NCI-H1105 treated with DMSO at 0.1 percent for 48 hours (cell line): ENCODE data around the gene CEL.

ENCODE experiments used
- DNase-seq: peaks from one replicate; lab custom pipeline; 2025; lab: John Stamatoyannopoulos, UW

The CEL gene

DNA sequence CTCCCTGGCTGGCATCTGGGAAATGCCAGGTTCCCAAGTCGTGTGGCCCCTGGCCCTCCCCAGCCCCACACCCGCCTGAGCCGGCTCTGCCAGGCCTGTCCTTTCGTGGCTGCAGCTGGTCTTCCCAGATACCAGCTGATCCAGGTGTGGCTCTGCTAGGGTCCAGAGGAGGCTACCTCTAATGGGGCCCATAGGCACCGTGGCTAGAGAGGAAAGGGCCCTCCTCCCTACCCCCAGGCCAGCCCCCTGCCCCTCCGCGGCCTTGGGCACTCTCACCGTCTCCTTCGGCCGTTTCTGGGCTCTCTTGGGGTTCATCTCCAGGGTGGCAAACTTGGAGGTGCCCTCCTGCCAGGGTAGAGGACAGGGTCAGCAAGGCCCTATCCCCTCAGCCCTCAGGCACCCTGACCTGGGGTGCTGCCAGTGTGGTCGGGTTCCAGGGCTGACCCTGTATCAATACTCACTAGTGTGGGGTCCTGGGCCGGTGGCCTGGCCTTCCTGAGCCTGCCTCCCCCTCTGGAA, 42.3 kb downstream of the CEL start:
- no peak for DNase-seq

DNA sequence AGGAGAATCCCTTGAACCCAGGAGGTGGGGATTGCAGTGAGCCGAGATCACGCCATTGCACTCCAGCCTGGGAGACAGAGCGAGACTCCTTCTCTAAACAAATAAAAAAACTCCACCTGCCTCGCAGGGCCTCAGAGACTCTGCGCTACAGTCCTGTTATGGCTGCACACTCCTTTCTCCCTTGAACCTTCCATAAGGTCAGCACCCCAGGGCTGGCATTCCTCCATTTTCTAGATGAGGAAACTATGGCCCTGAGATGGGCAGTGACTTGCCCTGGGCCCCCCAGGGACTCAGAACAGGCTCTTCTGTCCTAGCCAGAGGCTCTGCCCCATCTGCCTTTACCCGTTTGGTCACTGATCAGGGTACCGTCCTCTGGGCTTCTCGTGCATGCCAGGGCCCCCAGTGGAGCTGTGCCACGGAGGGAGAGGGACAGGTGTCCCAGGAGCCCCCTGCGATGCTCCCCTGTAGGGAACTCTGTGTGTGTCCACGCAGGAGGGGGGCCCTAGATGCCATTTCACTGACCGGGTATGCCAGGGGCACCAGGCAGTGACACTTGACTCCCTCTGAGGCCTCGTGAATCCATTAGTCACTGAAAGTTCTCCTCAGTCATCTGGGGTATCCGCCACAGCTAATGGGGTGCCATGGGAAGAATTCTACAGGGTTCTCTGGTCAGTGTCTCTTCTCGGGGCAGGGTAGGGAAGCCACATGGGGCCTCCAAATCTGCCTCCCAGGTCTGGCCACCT, 43.1 kb downstream of the CEL start:
- DNase-seq = no peak

DNA sequence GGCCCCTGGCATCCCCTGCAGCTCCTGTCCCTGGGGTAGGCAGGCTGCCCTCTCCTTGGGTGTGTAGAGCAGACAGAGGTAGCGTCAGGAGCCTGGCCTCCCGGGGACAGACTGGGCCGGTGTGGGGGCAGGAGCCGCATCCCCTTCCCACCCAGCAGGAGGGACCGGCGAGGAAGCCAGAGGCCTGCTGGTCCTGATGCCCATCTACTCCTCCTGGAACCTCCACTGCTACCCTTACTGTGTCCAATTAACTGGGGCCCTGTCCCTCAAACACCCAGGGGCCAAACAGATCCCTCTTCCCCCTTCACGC, 43.6 kb downstream of the CEL start:
- DNase-seq = no peak

DNA sequence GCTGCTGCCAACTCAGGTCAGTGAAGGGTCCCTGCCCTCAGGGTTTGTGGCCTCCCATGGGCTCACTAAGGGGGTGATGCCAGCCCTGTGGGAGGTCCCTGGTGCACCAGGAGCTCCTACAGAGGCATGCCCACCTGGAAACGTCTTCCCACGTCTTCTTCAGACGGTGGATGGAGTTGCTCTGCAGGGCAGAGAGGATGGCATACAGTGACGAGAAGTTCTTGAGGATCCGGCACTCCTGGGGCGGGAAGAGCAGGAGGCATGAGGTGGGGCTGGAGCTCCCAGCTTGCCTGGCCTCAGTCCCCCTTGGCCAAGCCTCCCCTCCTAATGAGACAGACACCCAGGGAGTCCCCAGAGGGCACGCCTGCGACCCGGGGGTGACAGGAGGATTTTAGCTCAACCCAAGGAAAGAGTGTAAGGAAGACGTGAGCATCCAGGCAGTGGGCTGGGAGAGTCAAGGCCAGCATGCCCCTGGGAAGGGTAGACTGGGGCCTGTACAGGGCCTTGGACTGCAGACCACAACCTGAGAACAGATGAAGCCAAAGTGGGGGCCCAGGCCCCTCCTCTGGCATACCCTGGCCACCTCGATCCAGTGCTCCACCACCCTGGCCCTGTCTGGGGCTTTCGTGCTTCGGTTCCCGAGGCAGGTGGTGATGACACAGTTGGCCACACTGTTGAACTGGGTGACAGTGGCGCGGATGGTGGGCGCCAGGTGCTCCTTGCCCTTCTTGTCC, 44.9 kb downstream of the CEL start:
- DNase-seq = no peak

DNA sequence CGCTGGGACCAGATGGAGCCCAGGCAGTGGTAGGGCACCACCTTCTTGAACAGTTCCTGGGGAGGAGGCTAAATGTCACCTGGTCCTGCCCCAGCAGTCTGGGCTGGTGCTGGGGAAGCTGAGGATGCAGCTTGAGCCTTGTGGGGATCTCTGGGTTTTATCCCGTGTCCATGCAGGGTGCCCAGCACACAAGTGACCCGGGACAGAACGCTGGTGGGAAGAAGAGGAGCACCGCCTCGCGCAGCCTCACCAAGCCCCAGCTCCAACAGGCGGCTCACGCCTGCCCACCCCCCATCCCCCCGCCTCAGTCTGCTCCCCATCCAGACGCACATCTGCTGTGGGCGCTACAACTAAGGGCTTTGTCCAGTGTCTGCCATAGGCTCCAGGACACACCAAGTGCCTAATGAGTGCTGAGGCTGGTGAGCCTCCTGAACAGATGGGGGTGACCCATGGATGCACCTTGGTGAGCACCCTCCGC, 45.5 kb downstream of the CEL start:
- no peak for DNase-seq

DNA sequence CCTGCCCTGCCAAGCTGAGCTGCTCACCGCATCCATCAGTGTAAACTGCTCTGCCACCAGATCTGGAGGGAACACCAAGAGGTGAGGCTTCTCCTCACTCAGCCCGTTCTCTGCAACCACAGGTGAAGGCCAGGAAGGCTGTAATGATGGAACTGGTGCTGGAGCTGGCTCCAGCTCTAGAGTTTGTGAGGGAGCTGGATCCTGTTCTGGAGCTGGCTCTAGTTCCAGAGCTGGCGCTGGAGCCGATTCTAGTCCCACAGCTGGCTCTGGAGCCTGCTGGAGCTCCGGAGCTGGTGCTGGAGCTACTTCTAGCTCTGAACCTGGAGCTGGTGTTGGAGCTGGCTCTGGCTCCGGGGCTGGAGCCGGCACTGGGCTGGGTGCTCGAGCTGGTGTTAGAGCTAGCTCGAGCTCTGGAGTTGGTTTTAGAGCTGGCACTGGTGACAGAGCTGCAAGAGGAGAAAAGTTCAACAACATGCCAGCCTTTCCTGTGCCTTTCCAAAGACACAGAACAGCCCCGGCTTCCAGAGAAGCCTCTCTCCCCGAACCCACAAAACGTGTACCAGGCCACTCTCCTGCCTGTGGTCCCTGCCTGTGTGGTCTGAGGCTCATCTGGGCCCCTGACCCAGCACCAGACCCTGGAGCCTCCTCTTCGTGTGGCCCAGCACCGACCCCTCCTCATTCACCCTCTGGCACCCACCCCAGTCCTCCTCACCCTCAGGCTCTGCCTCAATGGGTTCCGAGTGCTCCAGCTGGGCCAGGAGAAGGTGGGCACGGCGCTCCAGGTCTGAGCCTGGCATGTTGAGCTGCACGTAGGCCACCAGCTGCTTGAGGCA, 46.4 kb downstream of the CEL start:
- no peak for DNase-seq

DNA sequence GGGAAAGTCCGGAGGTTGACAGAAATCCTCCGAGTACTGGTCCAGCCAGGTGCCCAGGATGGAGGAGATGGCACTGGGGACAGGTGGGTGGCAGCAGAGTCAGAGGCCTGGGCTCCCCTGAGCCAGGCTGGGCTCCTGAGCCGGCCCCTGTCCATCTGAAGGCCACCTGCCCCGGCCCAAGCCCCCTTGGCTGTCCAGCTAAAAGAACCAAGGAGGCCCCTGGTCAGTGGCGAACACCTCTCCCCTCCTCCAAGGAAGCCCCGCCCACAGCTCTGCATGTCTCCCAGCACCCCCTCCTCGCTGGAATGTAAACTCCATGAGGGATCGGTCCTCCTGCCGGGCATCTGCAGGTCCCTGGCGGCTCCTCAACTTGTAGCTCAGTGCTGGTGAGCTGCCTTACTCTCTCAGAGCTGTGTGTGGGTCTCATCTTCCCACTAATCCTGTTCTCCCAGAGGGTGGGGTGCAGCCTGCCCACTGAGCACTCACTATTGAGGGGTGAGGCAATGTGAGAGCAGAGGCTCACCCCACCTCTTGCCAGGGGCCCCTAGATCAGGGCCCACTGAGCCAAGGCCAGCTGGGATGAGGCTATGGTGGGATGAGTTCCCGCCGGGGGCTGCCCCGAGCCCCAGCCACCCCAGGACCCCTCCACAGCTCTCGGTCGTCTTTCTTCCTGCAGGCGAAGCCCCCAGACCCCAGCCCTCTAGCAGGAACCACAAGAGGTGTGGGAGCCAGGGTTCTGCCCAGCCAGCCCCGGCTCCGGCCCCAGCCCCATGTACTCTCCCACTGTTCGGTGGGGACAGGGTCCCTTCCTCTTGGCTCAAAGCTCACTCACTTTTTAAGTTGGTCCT, 47.2 kb downstream of the CEL start:
- DNase-seq = no peak

DNA sequence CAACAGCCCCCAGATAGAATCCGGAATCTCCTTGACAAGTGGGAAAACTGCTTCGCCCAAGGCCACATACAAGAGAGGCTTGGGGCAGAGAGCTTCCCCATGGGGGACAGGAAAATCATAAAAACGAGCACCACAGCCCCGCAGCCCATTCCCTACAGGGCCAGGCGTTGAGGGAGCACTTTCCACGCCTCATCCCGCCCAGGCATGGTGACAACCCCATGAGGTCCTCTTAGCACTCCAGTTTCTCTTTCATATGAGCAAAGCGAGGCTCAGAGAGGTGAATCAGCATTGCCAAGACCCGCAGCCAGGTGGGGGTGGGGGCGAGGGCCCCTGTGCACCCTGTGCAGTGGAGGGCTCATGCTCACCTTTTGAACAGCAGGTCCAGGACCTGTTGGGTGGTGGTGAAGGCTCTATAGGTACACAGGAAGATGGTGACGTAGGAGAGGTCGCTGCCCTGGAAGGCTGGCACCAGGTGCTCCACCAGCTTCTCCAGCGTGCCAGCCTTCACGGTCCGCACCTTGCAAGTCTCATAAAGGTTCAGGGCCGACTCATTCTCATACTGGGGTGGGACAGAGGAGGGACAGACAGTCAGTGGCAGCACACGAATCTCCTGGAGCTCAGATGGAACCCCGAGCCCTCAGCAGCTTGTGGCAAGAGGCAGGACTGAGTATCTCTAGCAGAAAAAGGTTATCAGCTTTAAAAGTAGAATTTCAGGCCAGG, 48.3 kb downstream of the CEL start:
- DNase-seq = no peak

DNA sequence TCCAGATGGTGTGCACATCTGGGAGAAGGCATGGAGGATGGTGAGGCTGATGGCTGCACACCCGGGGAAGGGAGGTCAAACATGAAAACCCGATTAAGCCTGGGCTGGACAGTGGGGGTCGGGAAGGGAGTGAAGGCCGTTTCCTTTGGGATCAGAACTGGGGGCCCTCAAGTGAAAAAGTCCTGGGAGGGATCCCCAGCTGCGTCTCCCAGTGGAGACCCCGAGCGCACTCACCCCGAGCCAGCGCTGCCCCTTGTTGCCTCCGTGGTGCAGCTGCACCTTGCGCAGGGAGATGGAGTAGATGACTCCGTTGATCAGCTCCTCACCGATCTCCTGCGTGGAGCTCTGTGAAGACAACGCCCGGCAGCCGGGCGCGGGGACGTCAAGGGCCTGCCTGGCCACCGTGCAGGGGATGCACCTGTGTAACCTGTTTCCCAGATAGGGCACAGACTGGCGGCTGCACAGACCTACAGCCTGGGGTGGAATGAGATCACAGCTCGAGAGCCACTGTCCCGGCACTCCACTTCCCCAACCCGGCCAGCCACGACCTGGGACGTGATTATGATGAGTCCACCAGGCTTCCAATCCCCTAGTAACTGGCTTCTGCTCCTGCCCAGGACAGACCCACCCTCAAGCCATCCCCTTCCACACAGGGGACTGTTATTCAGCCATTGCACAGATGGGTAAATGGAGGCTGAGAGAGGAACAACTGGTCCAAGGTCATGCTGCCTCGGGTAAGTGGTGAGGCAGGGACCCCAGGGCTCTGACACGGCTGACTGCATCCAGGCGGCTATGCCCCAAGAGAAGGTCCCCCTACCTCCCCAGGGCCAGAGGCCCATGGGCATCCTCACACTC, 50.3 kb downstream of the CEL start:
- DNase-seq = no peak

DNA sequence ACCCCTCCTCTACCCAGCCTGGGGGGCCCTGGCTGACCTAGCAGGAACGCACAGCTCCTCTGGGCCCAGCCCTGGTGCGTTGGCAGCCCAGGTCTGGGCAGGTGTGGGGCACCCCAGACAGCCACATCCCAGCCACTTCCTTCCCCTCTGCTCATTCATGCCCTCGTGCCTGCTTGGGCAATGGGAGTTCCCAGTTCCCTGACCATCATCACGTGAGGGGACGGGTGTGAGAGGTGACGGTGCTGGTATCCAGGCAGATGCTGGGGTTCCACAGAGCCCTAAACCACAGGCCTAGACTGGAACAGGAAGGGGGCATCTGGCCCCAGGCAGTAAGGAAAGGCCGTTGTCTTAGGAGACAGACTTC, 50.9 kb downstream of the CEL start:
- DNase-seq = no peak

DNA sequence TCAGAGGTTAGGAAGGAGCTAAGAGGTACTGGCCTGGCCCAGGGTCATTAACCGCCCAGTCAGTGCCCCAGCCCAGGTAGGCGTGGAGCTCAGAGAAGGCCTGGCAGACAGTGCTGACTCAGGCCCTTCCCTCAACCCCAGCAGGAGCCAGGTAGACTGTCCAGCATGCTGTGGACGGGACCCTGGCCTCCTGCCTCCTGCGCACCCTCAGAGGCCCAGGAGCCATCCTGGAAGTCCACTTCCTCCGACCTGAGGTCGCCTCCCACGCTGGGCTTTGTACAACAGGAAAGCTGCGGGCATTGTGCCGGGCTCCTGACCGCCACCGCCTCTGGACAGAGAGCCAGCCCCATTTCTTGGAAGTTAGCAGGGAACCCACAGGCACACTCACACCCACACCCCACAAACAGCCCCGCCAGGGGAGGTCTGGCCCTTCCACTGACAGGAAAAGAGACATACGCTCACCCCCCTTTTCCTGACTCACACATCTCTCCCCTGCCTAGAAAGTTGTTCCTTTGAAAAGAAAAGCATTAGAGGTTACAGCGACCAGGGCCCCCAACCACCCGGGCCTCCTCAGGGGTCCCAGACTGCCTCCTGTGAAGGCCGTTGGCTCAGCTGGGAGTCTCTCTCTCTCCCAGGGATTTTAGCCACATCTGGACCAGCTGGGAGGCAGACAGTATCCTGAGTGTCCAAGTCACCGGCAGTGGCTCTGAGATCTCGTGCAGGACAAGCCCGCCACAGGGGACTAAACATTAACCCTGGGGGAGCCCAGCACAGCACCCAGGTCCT, 51.6 kb downstream of the CEL start:
- no peak for DNase-seq

DNA sequence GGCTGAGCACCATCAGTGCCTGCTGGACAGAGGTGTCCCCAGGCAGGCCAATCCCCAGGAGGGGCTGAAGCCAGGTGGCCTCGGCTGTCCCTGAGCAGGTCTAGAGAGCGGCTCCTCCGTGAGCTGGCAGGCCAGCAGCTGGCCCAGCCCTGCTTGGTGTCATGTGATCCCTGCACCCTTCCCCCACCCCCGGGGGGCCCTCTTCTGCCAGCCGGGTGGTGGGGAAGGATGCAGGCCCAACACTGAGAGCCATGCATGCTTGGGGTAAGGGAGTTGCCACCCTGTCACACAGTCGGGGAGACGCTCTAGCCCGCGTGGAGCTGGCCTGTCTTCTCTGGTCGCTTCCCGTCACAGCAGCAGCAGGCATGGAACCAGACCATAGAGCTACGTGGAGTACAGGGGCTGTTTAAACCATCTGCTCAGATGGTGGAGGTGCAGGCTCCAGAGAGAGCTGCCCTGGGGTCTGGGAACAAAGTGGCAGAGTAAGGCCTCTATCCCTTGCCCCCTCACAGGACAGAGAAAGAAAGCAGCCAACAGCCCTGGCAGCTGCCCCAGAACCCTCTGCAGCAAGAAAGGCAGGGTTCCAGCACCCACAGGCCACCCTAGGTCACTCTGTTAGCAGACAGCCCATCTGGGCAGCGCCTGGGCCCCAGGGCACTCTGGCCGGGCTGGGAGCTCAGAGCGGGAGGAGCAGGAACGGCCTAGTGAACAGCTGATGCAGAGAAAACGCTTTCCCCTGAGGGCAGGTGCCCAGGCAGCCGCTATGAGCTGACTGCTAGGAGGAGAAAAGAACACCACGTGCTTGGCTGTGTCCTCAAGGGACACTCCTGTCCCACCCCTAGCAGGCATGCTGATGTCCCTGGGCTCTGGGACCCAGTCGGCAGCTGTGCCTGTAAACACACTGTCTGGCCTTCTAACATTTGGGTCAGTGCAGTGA, 52.4 kb downstream of the CEL start:
- DNase-seq = no peak

DNA sequence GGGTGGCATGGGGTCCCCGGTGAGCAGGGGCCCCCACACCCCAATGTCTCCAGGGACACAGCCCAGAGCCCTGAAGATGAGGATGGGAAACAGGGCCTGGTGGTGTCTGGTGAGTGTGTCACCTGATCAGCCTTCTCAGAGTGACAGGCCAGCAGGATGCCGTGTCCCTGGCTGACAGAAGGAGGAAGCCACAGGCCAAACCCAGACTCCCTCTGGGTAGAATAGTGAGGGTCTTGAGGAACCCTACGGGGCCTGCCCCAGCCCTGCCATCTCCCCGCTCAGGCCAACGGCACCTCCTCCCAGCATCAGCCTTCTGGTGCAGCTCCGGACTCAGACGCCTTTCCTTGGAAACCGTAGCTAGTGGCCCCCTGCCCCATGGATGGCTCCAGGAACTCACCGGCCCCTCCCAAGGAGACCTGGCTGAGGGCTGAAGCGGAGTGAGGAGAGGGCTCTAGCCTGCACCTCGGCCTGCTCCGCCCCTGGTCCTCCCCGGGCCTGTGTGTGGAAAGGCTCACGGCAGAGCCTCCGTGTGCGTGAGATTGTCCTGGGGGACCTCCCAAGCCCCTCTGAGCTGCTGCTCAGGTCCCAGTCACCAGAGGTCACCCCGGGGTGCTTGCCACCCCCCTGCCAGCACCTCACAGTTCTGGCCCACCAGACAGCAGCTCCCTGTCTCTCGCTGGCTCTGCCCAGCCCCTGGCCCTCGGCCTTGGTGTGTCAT, 53.3 kb downstream of the CEL start:
- no peak for DNase-seq

DNA sequence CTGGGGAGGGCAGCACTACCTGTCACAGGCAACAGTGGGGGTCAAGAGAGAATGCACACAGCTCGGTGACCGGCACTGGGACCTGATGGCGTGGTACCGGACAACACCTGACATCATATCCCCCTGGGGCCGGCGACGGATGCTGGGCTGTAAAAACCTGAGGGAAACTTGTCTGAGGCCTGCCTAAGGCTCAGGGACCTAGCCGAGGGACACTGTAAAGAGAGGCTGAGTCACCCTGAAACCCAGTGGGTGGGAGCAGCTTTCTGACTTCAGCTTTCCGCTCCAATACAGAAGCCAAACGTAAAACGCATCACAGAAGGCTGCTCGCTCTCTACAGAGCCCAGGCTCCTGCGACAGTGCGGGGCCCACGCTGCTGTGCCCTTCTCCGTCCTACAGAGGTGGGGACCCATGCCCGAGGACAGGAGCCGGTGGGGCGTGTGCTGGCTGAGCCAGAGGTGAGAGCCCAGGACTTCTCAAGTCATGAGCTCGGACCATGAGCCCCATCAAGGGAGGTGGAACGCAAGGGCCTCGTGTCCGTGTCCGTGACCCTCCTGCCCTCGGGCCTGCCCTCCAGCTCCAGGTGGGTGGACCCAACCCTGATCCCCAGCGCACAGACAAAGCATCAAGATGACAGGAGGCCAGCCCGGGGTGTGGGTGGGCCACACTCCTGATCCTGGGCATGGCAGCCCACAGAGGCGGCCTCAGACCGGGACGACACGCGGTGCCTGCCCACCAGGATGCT, 54.0 kb downstream of the CEL start:
- no peak for DNase-seq

DNA sequence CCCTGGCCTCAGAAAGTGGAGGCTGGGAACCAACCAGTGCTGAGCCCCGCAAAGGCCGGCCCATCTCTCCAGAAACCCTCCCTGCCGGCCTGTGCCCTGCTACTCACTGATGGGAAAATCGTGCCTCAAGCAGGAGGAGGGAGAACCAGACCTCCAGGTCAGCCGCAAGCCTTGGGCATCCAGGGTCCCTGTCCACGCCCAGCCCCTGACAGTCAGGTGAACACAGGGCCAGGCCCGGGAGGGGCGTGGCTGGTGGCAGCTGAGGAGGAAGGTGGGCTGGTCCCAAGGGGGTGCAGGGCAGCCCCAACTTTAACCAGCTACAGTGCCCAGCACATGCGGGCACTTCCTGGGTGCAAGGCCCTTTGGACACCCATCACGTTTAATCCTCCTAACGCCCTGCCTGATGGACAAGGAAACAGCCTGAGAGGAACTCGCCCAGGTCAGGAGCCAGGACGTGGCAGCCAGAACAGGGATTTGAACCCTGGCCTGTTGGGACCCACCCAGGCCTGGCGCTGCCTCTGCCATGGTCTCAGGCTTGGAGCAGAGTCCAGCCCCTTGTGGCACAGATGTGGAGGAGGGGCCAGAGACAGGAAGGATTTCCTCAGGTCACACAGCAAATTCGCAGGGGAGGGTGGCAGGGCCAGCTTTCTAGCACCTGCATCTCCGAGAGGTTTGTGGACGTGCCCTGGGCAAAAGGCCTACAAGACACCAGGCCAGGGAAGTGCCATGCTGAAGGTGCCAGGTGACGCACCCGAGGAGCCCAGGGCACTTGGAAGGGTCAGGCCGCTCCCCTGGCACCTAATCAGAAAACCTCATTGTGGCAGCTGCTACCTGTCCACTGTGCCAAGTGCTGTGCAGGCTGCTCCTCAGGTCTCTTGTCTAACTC, 54.8 kb downstream of the CEL start:
- DNase-seq = no peak
